Activated naive CD4-positive, alpha-beta T cell treated with anti-CD3 and anti-CD28 coated beads, Interleukin-2, amount 10 ng/mL, durations not matched to agents 7 days and 5 days (primary cell): ENCODE measurements around the gene TTL.

ENCODE experiments used
- CTCF ChIA-PET: fragments of 350-600 bp; sonication (Branson Sonifier 250); formaldehyde crosslinking; loops from one replicate; lab custom pipeline; 2021; ENCODE audit warnings: antibody characterized with exemption; lab: Charles Lee
- DNase-seq: peaks from one replicate; pipeline ENCODE4 v3.0.0-alpha.2; 2020
- H3K27ac Mint-ChIP-seq: one replicate; pipeline ENCODE4 v1.8.0; 2021; ENCODE audit warnings: mild to moderate bottlenecking, moderate library complexity, mixed read lengths
- H3K27me3 Mint-ChIP-seq: one replicate; pipeline ENCODE4 v1.8.0; 2021; ENCODE audit warnings: mild to moderate bottlenecking, mixed read lengths
- H3K36me3 Mint-ChIP-seq: one replicate; pipeline ENCODE4 v1.8.0; 2021; ENCODE audit warnings: mixed read lengths
- H3K4me1 Mint-ChIP-seq: one replicate; pipeline ENCODE4 v1.8.0; 2021; ENCODE audit warnings: mixed read lengths
- H3K4me3 Mint-ChIP-seq: one replicate; pipeline ENCODE4 v1.8.0; 2021; ENCODE audit warnings: mild to moderate bottlenecking, moderate library complexity, mixed read lengths
- H3K9me3 Mint-ChIP-seq: one replicate; pipeline ENCODE4 v1.8.0; 2021; ENCODE audit warnings: mixed read lengths

TTL gene

DNA sequence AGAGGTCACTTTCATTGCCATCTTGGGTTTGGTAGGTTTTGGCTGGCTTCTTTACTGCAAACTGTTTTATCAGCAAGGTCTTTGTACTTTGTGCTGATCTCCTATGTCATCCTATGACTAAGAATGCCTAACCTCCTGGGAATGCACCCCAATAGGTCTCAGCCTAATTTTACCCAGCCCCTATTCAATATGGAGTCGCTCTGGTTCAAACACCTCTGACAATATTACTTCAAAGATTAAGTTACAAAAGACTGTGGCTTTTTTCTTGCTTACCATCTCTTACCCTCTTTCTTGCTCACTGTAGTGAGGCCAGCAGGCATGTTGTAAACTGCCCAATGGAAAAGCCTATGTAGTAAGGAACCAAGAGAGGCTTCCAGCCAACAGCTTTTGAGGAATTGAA, 30.6 kb upstream of the TTL start:
- H3K27me3 Mint-ChIP-seq = peaks cover 4% of the 10 kb centered on the region
- no peak overlapping the region for H3K4me3 Mint-ChIP-seq
- no peak overlapping the region for H3K27ac Mint-ChIP-seq
- no peaks in the 10 kb centered on the region for H3K36me3 Mint-ChIP-seq
- CTCF ChIA-PET = no interaction called here
- no peak for DNase-seq
- no peaks in the 10 kb centered on the region for H3K4me1 Mint-ChIP-seq
- H3K9me3 Mint-ChIP-seq = no peaks in the 10 kb centered on the region

DNA sequence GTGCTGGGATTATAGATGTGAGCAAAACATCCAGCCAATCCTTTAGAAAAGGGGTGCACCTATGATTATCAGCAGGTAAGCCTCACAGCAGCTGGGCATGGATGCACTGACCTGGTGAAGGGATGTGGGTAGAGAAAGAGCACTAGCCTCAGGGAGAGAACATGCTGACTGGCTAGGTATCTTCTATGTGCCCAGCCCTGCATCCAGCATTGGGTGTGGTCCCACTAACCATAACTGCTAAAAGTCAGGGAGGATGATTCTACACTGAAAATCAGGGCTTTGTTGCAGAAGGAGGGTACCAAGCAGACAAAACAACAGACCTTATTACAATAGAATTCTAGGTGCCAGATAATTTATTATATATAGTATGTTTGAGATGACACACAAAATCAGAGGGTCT, 27.4 kb upstream of the TTL start:
- CTCF ChIA-PET = no interaction called here
- DNase-seq = no peak
- H3K27me3 Mint-ChIP-seq = peaks cover 6% of the 10 kb centered on the region

DNA sequence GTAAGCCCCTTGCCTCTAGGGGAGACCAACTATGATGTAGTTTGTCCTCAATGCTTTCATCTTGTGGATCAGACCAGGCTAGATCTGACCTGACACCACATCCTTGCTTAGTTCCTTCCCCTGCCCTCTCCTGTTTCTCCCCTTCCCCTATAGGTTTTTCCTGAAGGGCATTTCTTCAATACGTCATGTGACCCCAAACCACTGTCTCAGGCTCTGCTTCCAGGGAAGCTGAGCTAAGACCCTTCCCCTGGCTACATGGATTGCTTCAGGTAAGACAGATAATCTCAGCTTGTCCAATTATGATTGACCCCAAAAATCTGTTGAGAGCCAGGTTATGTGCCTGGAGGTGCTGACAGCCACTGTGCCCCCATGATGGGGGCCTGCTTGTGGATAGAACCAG, 22.6 kb upstream of the TTL start:
- Mint-ChIP-seq H3K27me3 (peaks cover 20% of the 10 kb centered on the region), H3K36me3 (no peaks in the 10 kb centered on the region), H3K27ac (no peak overlapping the region), H3K4me3 (no peak overlapping the region), H3K9me3 (no peaks in the 10 kb centered on the region), H3K4me1 (no peaks in the 10 kb centered on the region)
- CTCF ChIA-PET = interaction anchor here (0.6 kb wide), 1 partner anchor 22 kb away, joined by 3 read pairs; no protein-coding TSS in a partner anchor
- no peak for DNase-seq

More for the DNA sequence above, 27.4 kb upstream of the TTL start:
- Mint-ChIP-seq H3K36me3 (no peaks in the 10 kb centered on the region), H3K27ac (no peak overlapping the region), H3K4me3 (no peak overlapping the region), H3K4me1 (no peaks in the 10 kb centered on the region), H3K9me3 (no peaks in the 10 kb centered on the region)

DNA sequence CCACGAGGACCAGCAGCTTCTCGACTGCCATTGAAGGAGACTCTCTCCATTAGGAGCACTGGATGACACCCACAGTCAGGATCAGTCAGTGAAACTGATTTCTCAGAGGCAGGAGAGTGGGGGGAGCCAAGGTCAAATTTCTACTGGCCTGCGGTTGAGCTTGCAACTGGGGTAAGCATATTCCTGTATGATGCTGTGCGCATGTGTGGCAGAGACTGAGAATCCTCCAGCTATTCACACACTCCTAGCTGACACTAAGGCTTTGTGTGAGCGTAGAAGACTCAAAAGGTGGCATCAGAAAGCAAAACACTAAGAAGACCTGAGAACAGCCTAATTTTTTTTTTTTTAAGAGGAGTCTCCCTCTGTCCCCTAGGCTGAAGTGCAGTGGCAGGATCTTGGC, 19.8 kb upstream of the TTL start:
- no peaks in the 10 kb centered on the region for H3K36me3 Mint-ChIP-seq
- H3K4me3 Mint-ChIP-seq = no peak overlapping the region
- DNase-seq = no peak
- H3K9me3 Mint-ChIP-seq = no peaks in the 10 kb centered on the region
- H3K4me1 Mint-ChIP-seq = no peaks in the 10 kb centered on the region
- CTCF ChIA-PET = interaction anchor here (0.8 to 1.8 kb wide), 2 partner anchors 15 to 19 kb away, joined by 3 to 4 read pairs; no protein-coding TSS in a partner anchor
- H3K27me3 Mint-ChIP-seq = peaks cover 35% of the 10 kb centered on the region
- H3K27ac Mint-ChIP-seq = no peak overlapping the region

DNA sequence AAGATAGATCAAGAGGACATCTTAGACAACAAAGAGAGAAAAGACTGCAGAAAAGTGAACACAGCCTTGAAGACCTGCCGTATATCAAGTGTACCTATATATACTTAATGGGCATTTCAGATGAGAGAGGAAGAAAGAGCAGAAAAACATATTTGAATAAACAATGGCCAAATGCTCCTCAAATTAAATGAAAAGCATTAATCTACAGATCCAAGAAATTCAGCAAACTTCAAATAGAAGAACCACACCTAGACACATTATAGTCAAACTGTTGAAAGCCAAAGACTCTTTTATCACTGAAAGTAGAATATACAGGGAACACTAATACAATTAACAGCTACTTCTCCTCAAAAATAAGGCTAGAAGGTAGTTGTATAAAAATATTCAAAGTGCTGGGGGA, 18.7 kb upstream of the TTL start:
- DNase-seq = no peak
- Mint-ChIP-seq H3K9me3 (no peaks in the 10 kb centered on the region), H3K4me1 (no peaks in the 10 kb centered on the region), H3K27me3 (peaks cover 43% of the 10 kb centered on the region), H3K36me3 (no peaks in the 10 kb centered on the region), H3K27ac (no peak overlapping the region), H3K4me3 (no peak overlapping the region)
- CTCF ChIA-PET = no interaction called here

DNA sequence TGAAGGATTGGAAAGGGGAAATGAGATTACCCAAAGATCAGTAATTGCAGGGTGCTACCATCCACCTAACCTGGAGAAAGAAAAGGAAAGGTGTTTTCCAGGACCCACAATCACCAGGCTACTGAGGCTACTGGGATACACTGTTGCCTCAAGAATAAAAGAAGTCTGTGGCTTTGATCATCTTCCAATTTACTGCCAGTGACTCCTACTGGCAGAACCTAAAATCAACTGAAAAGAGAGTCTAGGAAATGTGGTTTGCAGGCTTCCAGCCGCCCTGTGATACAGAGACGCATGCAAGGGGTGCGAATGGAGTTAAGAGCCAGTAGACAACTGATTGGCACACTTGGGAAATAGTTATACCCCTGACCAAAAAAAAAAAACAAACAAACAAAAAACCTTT, 16.6 kb upstream of the TTL start:
- Mint-ChIP-seq H3K36me3 (no peaks in the 10 kb centered on the region), H3K4me3 (no peak overlapping the region), H3K4me1 (no peaks in the 10 kb centered on the region), H3K9me3 (no peaks in the 10 kb centered on the region), H3K27ac (no peak overlapping the region), H3K27me3 (peaks cover 50% of the 10 kb centered on the region)
- no peak for DNase-seq
- CTCF ChIA-PET = no interaction called here

DNA sequence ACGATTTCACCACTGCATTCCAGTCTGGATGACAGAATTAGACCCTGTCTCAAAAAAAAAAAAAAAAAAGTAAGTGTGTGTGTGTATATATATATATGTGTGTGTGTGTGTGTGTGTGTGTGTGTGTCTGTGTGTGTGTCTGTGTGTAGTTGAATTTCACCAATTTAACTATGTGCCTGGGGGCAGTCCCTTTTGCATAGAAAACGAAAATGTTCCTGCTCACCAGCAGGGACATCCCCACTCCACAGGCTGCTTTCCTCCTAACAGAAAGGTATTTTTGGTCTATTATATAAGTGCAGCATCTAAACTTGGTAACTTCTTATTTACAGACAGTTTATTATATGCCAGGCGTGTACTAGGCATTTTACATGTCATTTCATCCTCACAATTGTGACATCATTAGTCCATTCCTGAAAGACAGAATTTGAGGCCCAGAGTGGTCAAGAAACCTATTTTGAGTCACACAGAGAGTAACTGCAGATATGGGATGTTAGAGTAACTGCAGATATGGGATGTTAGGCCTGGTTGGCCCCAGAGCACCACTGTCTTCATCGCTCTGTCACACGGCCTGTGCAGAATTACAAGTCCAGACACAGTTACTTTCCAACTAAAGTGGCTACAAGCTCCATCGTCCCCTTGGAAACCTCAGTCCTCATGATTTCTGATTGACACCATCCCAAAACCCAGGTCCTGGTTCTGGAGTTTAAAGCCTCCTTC, 9.3 kb upstream of the TTL start:
- Mint-ChIP-seq H3K4me1 (no peaks in the 10 kb centered on the region), H3K27ac (no peak overlapping the region), H3K9me3 (no peaks in the 10 kb centered on the region), H3K4me3 (no peak overlapping the region), H3K36me3 (no peaks in the 10 kb centered on the region), H3K27me3 (peaks cover 18% of the 10 kb centered on the region)
- CTCF ChIA-PET = interaction anchor here (1.2 kb wide), 1 partner anchor 351 kb away, joined by 4 read pairs; no protein-coding TSS in a partner anchor
- no peak for DNase-seq

DNA sequence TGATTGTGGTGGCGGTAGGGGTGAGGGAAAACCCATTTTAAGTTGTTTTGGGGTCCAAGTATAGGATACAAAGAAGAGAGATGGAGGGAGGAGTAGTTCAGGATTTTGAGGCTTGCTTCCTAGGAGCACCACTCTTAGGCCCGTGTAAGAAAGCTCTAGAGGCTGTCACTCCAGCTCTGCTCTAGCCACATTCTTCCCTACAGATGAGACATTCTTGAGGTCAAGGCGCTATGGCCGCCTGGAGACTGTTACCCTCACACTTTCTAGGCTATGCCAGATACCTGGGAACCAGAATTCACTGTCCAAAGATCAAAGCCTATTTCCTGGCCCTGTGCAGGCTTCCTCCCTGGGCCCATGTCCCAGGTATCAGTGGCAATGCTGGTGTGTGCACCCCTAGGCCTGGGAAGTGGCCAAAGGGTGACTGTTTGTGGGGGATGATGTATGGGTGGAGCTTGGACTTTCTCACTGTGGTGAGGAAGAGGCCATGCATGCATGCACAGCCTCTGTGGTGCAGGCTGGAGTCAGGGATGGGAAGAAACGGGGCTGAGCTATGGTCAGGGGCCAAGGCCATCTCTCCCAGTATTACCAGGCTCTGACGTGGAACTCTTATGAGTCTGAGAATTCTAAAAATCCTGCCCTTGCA, 7.0 kb upstream of the TTL start:
- CTCF ChIA-PET = no interaction called here
- no peaks in the 10 kb centered on the region for H3K36me3 Mint-ChIP-seq
- H3K4me1 Mint-ChIP-seq = no peaks in the 10 kb centered on the region
- H3K4me3 Mint-ChIP-seq = no peak overlapping the region
- H3K27ac Mint-ChIP-seq = no peak overlapping the region
- H3K27me3 Mint-ChIP-seq = peaks cover 11% of the 10 kb centered on the region
- no peak for DNase-seq
- H3K9me3 Mint-ChIP-seq = no peaks in the 10 kb centered on the region

DNA sequence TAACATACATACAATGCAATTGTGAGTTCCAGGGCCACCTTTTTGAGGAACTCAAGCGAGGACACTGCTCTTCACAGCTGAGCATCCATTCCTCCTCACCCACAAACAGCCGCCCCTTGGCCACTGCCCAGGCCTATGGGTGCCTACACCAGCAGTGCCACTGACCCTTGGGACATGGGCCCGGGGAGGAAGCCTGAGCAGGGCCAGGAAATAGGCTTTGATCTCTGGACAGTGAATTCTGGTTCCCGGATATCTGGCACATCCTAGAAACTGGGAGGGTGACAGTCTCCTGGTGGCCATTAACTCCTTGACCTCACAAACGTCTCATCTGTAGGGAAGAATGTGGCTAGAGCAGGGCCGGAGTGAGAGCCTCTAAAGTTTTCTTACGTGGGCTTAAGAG, 5.5 kb upstream of the TTL start:
- DNase-seq = no peak
- Mint-ChIP-seq H3K36me3 (no peaks in the 10 kb centered on the region), H3K9me3 (no peaks in the 10 kb centered on the region), H3K4me1 (peaks cover 10% of the 10 kb centered on the region), H3K27ac (no peak overlapping the region), H3K4me3 (no peak overlapping the region), H3K27me3 (peaks cover 15% of the 10 kb centered on the region)
- CTCF ChIA-PET = interaction anchor here (0.9 kb wide), 1 partner anchor 15 kb away, joined by 3 read pairs; no protein-coding TSS in a partner anchor

DNA sequence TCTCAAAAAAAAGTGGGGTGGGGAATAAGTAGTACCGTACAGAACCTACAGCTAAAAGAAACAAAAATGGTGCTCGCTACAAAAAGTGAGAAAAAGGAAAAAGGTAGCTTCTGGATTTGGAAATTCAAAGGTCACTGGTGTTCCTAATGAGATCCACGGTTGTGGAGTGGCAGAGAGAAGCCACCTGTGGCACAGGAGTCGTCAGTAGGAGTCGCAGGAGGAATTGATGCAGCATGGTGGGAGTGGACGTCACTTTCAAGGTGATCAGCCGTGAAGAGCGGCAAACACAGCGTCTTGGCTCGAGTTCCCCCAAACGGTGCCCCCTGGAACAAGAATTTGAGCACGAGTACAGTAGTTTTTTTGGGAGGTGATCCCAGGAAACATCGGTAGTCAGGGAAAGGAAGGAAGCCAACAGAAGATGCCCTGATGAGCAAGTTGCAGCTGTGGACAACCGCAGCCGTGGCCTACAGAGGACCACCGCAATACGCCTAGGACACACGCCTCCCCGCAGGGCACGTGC, 1.4 kb upstream of the TTL start:
- Mint-ChIP-seq H3K27ac (peak overlapping the region; percentile 95), H3K36me3 (peaks cover 15% of the 10 kb centered on the region), H3K4me3 (peak overlapping the region; percentile 95), H3K9me3 (no peaks in the 10 kb centered on the region), H3K27me3 (peaks cover 12% of the 10 kb centered on the region), H3K4me1 (peaks cover 32% of the 10 kb centered on the region)
- DNase-seq = peak; percentile 55
- CTCF ChIA-PET = interaction anchor here (0.6 to 2.7 kb wide), 23 partner anchors 13 to 359 kb away, joined by 3 to 20 read pairs (median 4); no protein-coding TSS in a partner anchor

DNA sequence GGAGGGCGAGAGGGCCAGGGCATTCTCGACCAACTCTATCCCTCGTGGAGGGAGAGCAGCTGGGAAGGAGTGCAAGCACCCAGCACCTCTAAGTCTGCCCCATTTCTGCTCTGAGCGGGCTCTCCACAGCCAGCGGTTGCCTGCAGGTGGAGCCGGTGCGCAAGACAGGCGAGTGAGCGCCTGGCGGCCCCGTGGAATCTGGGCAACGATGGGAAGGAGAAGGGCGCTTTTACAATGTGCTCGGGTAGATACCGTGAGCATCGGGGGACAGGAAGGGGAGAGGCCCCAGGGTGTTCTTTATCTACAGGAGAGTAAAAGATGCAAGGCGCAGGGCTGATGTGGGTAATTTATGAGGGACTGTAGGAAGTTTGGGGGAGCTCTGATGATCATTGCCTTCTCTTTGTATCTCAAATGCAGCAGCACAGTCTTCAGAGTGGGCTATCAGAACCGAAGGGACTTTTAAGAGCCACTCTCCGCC, 867 bp upstream of the TTL start:
- Mint-ChIP-seq H3K4me1 (peaks cover 32% of the 10 kb centered on the region), H3K27ac (peak overlapping the region; percentile 95), H3K4me3 (peak overlapping the region; percentile 95), H3K36me3 (peaks cover 15% of the 10 kb centered on the region), H3K9me3 (no peaks in the 10 kb centered on the region), H3K27me3 (peaks cover 12% of the 10 kb centered on the region)
- DNase-seq = peak; percentile 91
- CTCF ChIA-PET = interaction anchor here (0.5 to 2.7 kb wide), 24 partner anchors 12 to 360 kb away, joined by 3 to 20 read pairs (median 4); no protein-coding TSS in a partner anchor

DNA sequence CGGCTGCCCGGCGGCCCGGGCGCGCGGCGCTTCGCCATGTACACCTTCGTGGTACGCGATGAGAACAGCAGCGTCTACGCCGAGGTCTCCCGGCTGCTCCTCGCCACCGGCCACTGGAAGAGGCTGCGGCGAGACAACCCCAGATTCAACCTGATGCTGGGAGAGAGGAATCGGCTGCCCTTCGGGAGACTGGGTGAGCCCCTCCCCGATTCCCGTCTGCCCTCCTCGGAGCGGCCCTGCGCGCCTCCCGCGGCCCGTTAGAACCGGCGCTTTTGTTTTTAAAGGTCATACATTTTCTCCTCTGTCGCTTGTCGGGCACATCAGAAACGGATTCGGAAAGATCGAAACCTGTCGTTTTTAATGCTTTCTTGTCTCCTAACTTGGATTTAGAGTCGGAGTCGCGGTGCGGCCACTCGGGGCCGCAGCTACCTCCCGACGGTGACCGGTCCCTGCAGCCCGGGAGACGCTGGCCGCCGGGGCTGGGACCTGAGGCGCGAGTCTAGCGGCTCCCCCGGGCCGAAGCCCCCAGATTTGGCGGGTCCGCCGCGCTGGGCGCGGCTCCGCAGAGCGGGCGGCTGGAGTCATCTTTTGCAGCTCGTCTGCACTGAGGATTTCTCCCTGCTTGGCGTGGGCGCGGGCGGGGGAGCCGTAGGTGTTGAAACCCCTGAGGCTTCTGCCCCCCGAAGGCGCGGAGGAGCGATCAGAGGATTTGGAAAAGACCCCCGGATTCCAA, 519 bp downstream of the TTL start:
- no peaks in the 10 kb centered on the region for H3K9me3 Mint-ChIP-seq
- peaks cover 17% of the 10 kb centered on the region for H3K36me3 Mint-ChIP-seq
- H3K4me1 Mint-ChIP-seq = peaks cover 34% of the 10 kb centered on the region
- H3K27ac Mint-ChIP-seq = peak overlapping the region; percentile 88
- H3K4me3 Mint-ChIP-seq = peak overlapping the region; percentile 94
- peaks cover 12% of the 10 kb centered on the region for H3K27me3 Mint-ChIP-seq
- CTCF ChIA-PET = interaction anchor here (1.8 kb wide), 1 partner anchor 101 kb away, joined by 3 read pairs; no protein-coding TSS in a partner anchor
- peak; percentile 50 for DNase-seq

DNA sequence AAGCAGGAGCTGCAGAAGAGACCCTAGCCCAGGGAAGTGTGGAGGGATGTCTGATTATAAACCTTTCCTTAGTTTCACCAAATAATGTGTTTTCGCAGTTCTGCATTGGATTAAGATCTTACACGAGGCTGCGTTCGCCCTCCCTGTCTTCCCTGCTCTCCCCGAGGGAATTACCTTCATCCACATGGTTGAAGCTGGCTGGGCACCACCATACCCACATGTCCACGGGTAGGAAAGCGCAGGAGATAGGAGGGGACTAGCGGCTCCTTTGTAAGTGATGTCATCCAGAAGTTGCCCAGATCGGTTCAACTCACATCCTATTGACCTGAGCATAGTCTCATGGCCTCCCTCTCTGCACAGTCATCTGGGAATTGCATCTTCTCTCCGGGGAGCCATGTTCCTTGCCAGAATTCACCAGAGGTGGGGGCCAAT, 1.1 kb downstream of the TTL start:
- Mint-ChIP-seq H3K27me3 (peaks cover 12% of the 10 kb centered on the region), H3K9me3 (no peaks in the 10 kb centered on the region), H3K4me1 (peaks cover 34% of the 10 kb centered on the region), H3K4me3 (peak overlapping the region; percentile 94), H3K36me3 (peaks cover 21% of the 10 kb centered on the region), H3K27ac (peak overlapping the region; percentile 88)
- DNase-seq = no peak
- CTCF ChIA-PET = interaction anchor here (0.8 to 1.8 kb wide), 2 partner anchors 11 to 100 kb away, joined by 3 read pairs; no protein-coding TSS in a partner anchor

DNA sequence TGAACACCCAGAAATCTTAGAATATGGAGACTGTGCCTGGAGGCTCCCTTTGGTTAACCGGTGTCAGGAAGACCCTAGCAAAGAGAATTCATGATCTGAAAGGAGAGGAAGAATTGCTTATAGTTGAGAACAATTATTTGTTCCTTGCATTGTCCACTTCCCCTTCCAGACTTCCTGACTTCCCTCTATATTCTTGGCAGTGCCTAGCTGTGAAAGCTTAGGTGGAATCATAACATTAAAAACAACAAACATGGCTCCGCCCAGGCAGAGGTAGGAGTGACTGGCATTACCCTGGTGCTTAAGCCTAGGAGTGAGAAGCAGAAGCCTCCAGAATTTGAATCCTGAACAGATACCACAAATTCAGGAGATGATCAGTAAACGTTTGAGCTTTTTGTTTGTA, 1.9 kb downstream of the TTL start:
- peak overlapping the region; percentile 94 for H3K4me3 Mint-ChIP-seq
- H3K4me1 Mint-ChIP-seq = peaks cover 34% of the 10 kb centered on the region
- peaks cover 23% of the 10 kb centered on the region for H3K36me3 Mint-ChIP-seq
- peaks cover 8% of the 10 kb centered on the region for H3K27me3 Mint-ChIP-seq
- no peak for DNase-seq
- H3K27ac Mint-ChIP-seq = no peak overlapping the region
- CTCF ChIA-PET = interaction anchor here (0.6 to 1.8 kb wide), 4 partner anchors 9 to 99 kb away, joined by 3 to 5 read pairs (median 3); no protein-coding TSS in a partner anchor
- no peaks in the 10 kb centered on the region for H3K9me3 Mint-ChIP-seq
